HepG2 (cell line): ENCODE measurements around the gene RPRD2. TPM values are rescaled to one million over a fixed set of nuclear protein-coding genes. Genes with fewer than 3 reads are reported as not detected.

ENCODE experiments used
- ISX ChIP-seq: sonication (generic); formaldehyde crosslinking; conservative IDR thresholded peaks from 2 replicates; pipeline ENCODE4 v1.5.0; 2020; ENCODE audit warnings: missing genetic modification reagents
- MIER2 ChIP-seq: IDR thresholded peaks from 2 replicates; pipeline ENCODE4 v1.6.1; 2016; ENCODE audit warnings: missing biosample characterization, missing genetic modification reagents
- NCOA1 ChIP-seq: sonication (generic); formaldehyde crosslinking; IDR thresholded peaks from 2 replicates; pipeline ENCODE4 v1.9.0; 2021; ENCODE audit warnings: missing genetic modification reagents
- PHF21A ChIP-seq: sonication (generic); formaldehyde crosslinking; IDR thresholded peaks from 2 replicates; pipeline ENCODE4 v1.5.0; 2020; ENCODE audit warnings: mild to moderate bottlenecking, missing genetic modification reagents
- SIN3A ChIP-seq: IDR thresholded peaks from 2 replicates; pipeline ENCODE4 v1.6.1; 2011; ENCODE audit warnings: low read depth, mild to moderate bottlenecking, control low read depth, low read length, borderline replicate concordance
- SMARCE1 ChIP-seq: fragments of 450-650 bp; IDR thresholded peaks from 2 replicates; pipeline ENCODE4 v1.6.1; 2017; ENCODE audit warnings: borderline replicate concordance
- SP5 ChIP-seq: IDR thresholded peaks from 2 replicates; pipeline ENCODE4 v1.6.1; 2016; ENCODE audit warnings: low read depth, borderline replicate concordance
- SPEN ChIP-seq: sonication (generic); formaldehyde crosslinking; IDR thresholded peaks from 2 replicates; pipeline ENCODE4 v1.5.1; 2020; ENCODE audit warnings: low read depth, mild to moderate bottlenecking, missing genetic modification reagents
- YEATS2 ChIP-seq: sonication (generic); formaldehyde crosslinking; IDR thresholded peaks from 2 replicates; pipeline ENCODE4 v1.4.0; 2020; ENCODE audit warnings: missing genetic modification reagents, borderline replicate concordance
- ZMYM2 ChIP-seq: sonication (generic); formaldehyde crosslinking; IDR thresholded peaks from 2 replicates; pipeline ENCODE4 v1.8.0; 2022; ENCODE audit warnings: mild to moderate bottlenecking, missing genetic modification reagents
- ZNF264 ChIP-seq: sonication (generic); formaldehyde crosslinking; IDR thresholded peaks from 2 replicates; pipeline ENCODE4 v1.4.0; 2020; ENCODE audit warnings: missing genetic modification reagents
- ZNF431 ChIP-seq: sonication (generic); formaldehyde crosslinking; IDR thresholded peaks from 2 replicates; pipeline ENCODE4 v1.9.0; 2022; ENCODE audit warnings: missing genetic modification reagents, low read depth, mild to moderate bottlenecking, borderline replicate concordance
- ZNF724P ChIP-seq: sonication (generic); formaldehyde crosslinking; IDR thresholded peaks from 2 replicates; pipeline ENCODE4 v1.8.0; 2022; ENCODE audit warnings: missing genetic modification reagents, borderline replicate concordance
- ZNF879 ChIP-seq: sonication (generic); formaldehyde crosslinking; IDR thresholded peaks from 2 replicates; pipeline ENCODE4 v1.8.1; 2023; ENCODE audit warnings: missing genetic modification reagents
- polyA plus RNA-seq, 8 experiments: library from polyadenylated mRNA; depleted of rRNA in 3 of 8; stranded (reverse) in 7 of 8; unstranded in 1 of 8; fragments of >200 nt; fragmentation: Illumina TruSeq in 4 of 8; extraction: Trizol in 4 of 8; gene quantifications; 2 replicates each; pipeline versions ENCODE4 v1.2.1 to v1.2.3, GENCODE V29; 2011 to 2016; ENCODE audit warnings: low read depth in 4 of 8, missing spikeins in 1 of 8, mixed read lengths in 1 of 8; ENCODE audit not compliant: insufficient read depth in 1 of 8
- total RNA-seq, 5 experiments: library from RNA; depleted of rRNA; stranded (reverse); fragments of >200 nt; fragmentation: Illumina TruSeq; extraction: Trizol; gene quantifications; 2 replicates each; pipeline ENCODE4 v1.2.3, GENCODE V29; 2016; ENCODE audit warnings: low read depth in 1 of 5
- TF ChIP-seq, protein P1 (sequence below): sonication (generic); formaldehyde crosslinking; conservative IDR thresholded peaks from 2 replicates; pipeline ENCODE4 v1.8.0; 2022; ENCODE audit warnings: low read depth, missing genetic modification reagents
- TF ChIP-seq, protein P2 (sequence below): sonication (generic); formaldehyde crosslinking; IDR thresholded peaks from 2 replicates; pipeline ENCODE4 v1.4.0; 2020; ENCODE audit warnings: mild to moderate bottlenecking, missing genetic modification reagents
- TF ChIP-seq, protein P3 (sequence below): sonication (generic); formaldehyde crosslinking; IDR thresholded peaks from 2 replicates; pipeline ENCODE4 v1.8.1; 2022; ENCODE audit warnings: mild to moderate bottlenecking, missing genetic modification reagents
- TF ChIP-seq, protein P4 (sequence below): conservative IDR thresholded peaks from 2 replicates; pipeline ENCODE4 v1.6.1; 2018; ENCODE audit warnings: missing genetic modification reagents
- TF ChIP-seq, protein P5 (sequence below), 2 experiments: fragments of 450-650 bp in 1 of 2; sonication (generic) in 1 of 2; formaldehyde crosslinking; IDR thresholded peaks; 2 replicates each; pipeline versions ENCODE4 v1.5.0 to v1.8.0; 2020 to 2022; ENCODE audit warnings: mild to moderate bottlenecking in 1 of 2, missing genetic modification reagents in 1 of 2

RPRD2 gene
- total and polyA plus RNA-seq, 2 of the 13 experiments (the other 11 are each of a cell fraction or from before 2014, with no cell fraction given): 8.0 to 8.9 TPM

DNA sequence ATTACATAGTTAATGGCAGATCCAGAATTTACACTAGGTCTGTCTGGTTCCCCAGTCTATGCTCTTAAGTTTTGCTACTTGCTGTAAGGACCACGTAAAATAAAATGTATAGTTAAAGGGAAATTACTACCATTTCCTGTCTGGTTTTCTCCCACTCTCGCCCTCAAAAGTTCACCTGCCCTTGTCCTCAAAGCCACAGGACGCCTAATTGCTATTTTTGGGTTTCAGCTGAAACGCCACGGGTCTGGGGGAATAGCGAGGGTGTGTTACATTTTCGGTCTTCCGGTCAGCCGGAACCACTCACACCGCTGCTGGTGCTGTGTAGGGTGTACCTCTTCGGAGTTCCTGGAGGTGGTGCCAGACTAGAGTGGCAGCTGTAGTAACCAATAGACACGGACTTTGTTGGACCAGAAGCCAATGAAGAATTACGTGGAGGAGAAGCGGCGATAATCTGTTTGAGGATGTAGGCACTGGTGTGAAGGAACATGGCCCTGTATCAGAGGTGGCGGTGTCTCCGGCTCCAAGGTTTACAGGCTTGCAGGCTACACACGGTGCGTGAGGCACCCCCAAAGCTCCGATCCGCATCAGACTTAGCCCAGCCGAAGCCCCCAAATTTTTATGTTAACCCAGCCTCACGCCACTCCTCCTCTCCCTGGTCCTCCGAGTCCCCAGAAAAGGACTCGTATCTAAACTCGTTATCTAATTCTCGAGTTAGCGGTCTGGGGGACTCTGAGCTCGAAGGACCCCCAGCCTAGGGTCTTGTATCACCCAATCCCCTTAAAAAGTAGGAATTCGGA is 123.2 kb downstream of the RPRD2 start, which contains the start of gene TARS2 (continued):
- TF ChIP-seq, protein P1, sequence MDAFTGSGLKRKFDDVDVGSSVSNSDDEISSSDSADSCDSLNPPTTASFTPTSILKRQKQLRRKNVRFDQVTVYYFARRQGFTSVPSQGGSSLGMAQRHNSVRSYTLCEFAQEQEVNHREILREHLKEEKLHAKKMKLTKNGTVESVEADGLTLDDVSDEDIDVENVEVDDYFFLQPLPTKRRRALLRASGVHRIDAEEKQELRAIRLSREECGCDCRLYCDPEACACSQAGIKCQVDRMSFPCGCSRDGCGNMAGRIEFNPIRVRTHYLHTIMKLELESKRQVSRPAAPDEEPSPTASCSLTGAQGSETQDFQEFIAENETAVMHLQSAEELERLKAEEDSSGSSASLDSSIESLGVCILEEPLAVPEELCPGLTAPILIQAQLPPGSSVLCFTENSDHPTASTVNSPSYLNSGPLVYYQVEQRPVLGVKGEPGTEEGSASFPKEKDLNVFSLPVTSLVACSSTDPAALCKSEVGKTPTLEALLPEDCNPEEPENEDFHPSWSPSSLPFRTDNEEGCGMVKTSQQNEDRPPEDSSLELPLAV (CRISPR knock-in tag): no peak
- TF ChIP-seq SIN3A (peak; percentile 84; the same call in 1 of the 2 replicates), SMARCE1 (no peak), ISX (CRISPR knock-in tag) (no peak), SP5 (CRISPR knock-in tag) (peak; percentile 35; the same call in 1 of the 2 replicates), SPEN (CRISPR knock-in tag) (peak; percentile 79), NCOA1 (CRISPR knock-in tag) (0 out of 2 replicates have a peak, but pooled peaks have one; percentile 39), ZNF879 (0 out of 2 replicates have a peak, but pooled peaks have one; percentile 29), ZNF724P (CRISPR knock-in tag) (no peak), YEATS2 (CRISPR knock-in tag) (peak; percentile 95), ZNF431 (CRISPR knock-in tag) (0 out of 2 replicates have a peak, but pooled peaks have one; percentile 43), MIER2 (CRISPR knock-in tag) (peak; percentile 58; the same call in 1 of the 2 replicates), PHF21A (CRISPR knock-in tag) (peak; percentile 95), ZMYM2 (no peak), ZNF264 (peak; percentile 80)
- TF ChIP-seq, protein P2, sequence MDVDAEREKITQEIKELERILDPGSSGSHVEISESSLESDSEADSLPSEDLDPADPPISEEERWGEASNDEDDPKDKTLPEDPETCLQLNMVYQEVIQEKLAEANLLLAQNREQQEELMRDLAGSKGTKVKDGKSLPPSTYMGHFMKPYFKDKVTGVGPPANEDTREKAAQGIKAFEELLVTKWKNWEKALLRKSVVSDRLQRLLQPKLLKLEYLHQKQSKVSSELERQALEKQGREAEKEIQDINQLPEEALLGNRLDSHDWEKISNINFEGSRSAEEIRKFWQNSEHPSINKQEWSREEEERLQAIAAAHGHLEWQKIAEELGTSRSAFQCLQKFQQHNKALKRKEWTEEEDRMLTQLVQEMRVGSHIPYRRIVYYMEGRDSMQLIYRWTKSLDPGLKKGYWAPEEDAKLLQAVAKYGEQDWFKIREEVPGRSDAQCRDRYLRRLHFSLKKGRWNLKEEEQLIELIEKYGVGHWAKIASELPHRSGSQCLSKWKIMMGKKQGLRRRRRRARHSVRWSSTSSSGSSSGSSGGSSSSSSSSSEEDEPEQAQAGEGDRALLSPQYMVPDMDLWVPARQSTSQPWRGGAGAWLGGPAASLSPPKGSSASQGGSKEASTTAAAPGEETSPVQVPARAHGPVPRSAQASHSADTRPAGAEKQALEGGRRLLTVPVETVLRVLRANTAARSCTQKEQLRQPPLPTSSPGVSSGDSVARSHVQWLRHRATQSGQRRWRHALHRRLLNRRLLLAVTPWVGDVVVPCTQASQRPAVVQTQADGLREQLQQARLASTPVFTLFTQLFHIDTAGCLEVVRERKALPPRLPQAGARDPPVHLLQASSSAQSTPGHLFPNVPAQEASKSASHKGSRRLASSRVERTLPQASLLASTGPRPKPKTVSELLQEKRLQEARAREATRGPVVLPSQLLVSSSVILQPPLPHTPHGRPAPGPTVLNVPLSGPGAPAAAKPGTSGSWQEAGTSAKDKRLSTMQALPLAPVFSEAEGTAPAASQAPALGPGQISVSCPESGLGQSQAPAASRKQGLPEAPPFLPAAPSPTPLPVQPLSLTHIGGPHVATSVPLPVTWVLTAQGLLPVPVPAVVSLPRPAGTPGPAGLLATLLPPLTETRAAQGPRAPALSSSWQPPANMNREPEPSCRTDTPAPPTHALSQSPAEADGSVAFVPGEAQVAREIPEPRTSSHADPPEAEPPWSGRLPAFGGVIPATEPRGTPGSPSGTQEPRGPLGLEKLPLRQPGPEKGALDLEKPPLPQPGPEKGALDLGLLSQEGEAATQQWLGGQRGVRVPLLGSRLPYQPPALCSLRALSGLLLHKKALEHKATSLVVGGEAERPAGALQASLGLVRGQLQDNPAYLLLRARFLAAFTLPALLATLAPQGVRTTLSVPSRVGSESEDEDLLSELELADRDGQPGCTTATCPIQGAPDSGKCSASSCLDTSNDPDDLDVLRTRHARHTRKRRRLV: peak; percentile 54; the same call in 1 of the 2 replicates
- TF ChIP-seq, protein P3, sequence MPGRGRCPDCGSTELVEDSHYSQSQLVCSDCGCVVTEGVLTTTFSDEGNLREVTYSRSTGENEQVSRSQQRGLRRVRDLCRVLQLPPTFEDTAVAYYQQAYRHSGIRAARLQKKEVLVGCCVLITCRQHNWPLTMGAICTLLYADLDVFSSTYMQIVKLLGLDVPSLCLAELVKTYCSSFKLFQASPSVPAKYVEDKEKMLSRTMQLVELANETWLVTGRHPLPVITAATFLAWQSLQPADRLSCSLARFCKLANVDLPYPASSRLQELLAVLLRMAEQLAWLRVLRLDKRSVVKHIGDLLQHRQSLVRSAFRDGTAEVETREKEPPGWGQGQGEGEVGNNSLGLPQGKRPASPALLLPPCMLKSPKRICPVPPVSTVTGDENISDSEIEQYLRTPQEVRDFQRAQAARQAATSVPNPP (CRISPR knock-in tag): no peak
- TF ChIP-seq, protein P4, sequence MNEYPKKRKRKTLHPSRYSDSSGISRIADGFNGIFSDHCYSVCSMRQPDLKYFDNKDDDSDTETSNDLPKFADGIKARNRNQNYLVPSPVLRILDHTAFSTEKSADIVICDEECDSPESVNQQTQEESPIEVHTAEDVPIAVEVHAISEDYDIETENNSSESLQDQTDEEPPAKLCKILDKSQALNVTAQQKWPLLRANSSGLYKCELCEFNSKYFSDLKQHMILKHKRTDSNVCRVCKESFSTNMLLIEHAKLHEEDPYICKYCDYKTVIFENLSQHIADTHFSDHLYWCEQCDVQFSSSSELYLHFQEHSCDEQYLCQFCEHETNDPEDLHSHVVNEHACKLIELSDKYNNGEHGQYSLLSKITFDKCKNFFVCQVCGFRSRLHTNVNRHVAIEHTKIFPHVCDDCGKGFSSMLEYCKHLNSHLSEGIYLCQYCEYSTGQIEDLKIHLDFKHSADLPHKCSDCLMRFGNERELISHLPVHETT (CRISPR knock-in tag): peak; percentile 53; the same call in 1 of the 2 replicates
- TF ChIP-seq, protein P5, sequence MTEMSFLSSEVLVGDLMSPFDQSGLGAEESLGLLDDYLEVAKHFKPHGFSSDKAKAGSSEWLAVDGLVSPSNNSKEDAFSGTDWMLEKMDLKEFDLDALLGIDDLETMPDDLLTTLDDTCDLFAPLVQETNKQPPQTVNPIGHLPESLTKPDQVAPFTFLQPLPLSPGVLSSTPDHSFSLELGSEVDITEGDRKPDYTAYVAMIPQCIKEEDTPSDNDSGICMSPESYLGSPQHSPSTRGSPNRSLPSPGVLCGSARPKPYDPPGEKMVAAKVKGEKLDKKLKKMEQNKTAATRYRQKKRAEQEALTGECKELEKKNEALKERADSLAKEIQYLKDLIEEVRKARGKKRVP (CRISPR knock-in tag; IDR thresholded peaks at IDR 0.05): 0 out of 4 replicates have a peak, but pooled peaks of 1 of the 2 experiments have one; percentile 40
